GM23338 (cell line): ENCODE measurements around the gene LAMA4. TPM values are rescaled to one million over a fixed set of nuclear protein-coding genes. Genes with fewer than 3 reads are reported as not detected.

Experiments
- ATAC-seq: fragments of 200-7000 bp; cut with Tn5 transposase; 3 replicates; pipeline ENCODE4 v1.9.1; 2020
- DNase-seq: peaks from one replicate; pipeline ENCODE4 v3.0.0-alpha.2; 2015; ENCODE audit warnings: low spot score
- H2AFZ ChIP-seq: fragments of 200-600 bp; sonication (generic); 2 replicates; pipeline ENCODE4 v1.8.0; 2016; ENCODE audit warnings: antibody characterized with exemption, mild to moderate bottlenecking, moderate library complexity
- H3F3A ChIP-seq: fragments of 200-600 bp; sonication (generic); replicated peaks from 2 replicates; pipeline ENCODE4 v1.8.0; 2017; ENCODE audit warnings: antibody characterized with exemption, mixed run types, low read depth
- H3K27ac ChIP-seq: fragments of 200-600 bp; sonication (generic); 2 replicates; pipeline ENCODE4 v1.6.1; 2016; ENCODE audit warnings: low read depth
- H3K27me3 ChIP-seq: fragments of 200-600 bp; sonication (generic); 2 replicates; pipeline ENCODE4 v1.8.0; 2016; ENCODE audit warnings: mild to moderate bottlenecking, mixed run types, moderate library complexity; ENCODE audit not compliant: insufficient read depth
- H3K36me3 ChIP-seq: fragments of 200-600 bp; sonication (generic); 2 replicates; pipeline ENCODE4 v1.8.0; 2016; ENCODE audit warnings: mild to moderate bottlenecking; ENCODE audit not compliant: insufficient read depth
- H3K4me1 ChIP-seq: fragments of 200-600 bp; sonication (generic); 2 replicates; pipeline ENCODE4 v1.8.0; 2016; ENCODE audit warnings: mild to moderate bottlenecking, moderate library complexity; ENCODE audit not compliant: insufficient read depth
- H3K4me2 ChIP-seq: fragments of 200-600 bp; sonication (generic); 2 replicates; pipeline ENCODE4 v1.7.1; 2017; ENCODE audit warnings: mixed run types
- H3K4me3 ChIP-seq: fragments of 200-600 bp; sonication (generic); 2 replicates; pipeline ENCODE4 v1.6.1; 2016; ENCODE audit warnings: mixed run types
- H3K79me2 ChIP-seq: fragments of 200-600 bp; sonication (generic); replicated peaks from 2 replicates; pipeline ENCODE4 v1.8.0; 2017; ENCODE audit warnings: mild to moderate bottlenecking; ENCODE audit not compliant: insufficient read depth
- H3K9me2 ChIP-seq: fragments of 200-600 bp; sonication (generic); 2 replicates; pipeline ENCODE4 v1.8.0; 2017; ENCODE audit not compliant: insufficient read depth
- H4K20me1 ChIP-seq: fragments of 200-600 bp; sonication (generic); replicated peaks from 2 replicates; pipeline ENCODE4 v1.8.0; 2017; ENCODE audit warnings: mild to moderate bottlenecking; ENCODE audit not compliant: insufficient read depth
- H3K27ac Mint-ChIP-seq: 2 replicates; pipeline ENCODE4 v1.8.0; 2020; ENCODE audit warnings: inconsistent platforms, mild to moderate bottlenecking, moderate library complexity, mixed read lengths
- H3K27me3 Mint-ChIP-seq: 3 replicates; pipeline ENCODE4 v1.8.0; 2022; ENCODE audit warnings: low read depth, mild to moderate bottlenecking, moderate library complexity, mixed read lengths, inconsistent platforms; ENCODE audit not compliant: insufficient read depth, poor library complexity
- H3K36me3 Mint-ChIP-seq: 3 replicates; pipeline ENCODE4 v1.8.0; 2021; ENCODE audit warnings: low read depth, mild to moderate bottlenecking, inconsistent platforms, moderate library complexity, mixed read lengths
- H3K4me1 Mint-ChIP-seq: 3 replicates; pipeline ENCODE4 v1.8.0; 2020; ENCODE audit warnings: mild to moderate bottlenecking, inconsistent platforms, mixed read lengths
- H3K4me3 Mint-ChIP-seq: 3 replicates; pipeline ENCODE4 v1.8.0; 2021; ENCODE audit warnings: moderate library complexity, mild to moderate bottlenecking, inconsistent platforms, mixed read lengths
- H3K9me3 Mint-ChIP-seq: 3 replicates; pipeline ENCODE4 v1.8.0; 2020; ENCODE audit warnings: moderate library complexity, mild to moderate bottlenecking, inconsistent platforms, mixed read lengths
- EZH2 ChIP-seq: fragments of 200-600 bp; sonication (generic); IDR thresholded peaks from one replicate; pipeline ENCODE4 v1.8.0; 2017; ENCODE audit warnings: antibody characterized with exemption, mild to moderate bottlenecking, low read depth; ENCODE audit not compliant: unreplicated experiment
- EZH2phosphoT487 ChIP-seq: fragments of 200-600 bp; sonication (generic); IDR thresholded peaks from one replicate; pipeline ENCODE4 v1.8.1; 2018; ENCODE audit warnings: antibody characterized with exemption; ENCODE audit not compliant: unreplicated experiment
- NANOG ChIP-seq: IDR thresholded peaks from 2 replicates; pipeline ENCODE4 v1.6.1; 2016; ENCODE audit warnings: antibody characterized with exemption, borderline replicate concordance
- POLR2AphosphoS5 ChIP-seq: IDR thresholded peaks from 2 replicates; pipeline ENCODE4 v1.6.1; 2016; ENCODE audit warnings: antibody characterized with exemption, low read depth
- STAT1 ChIP-seq: IDR thresholded peaks from one replicate; pipeline ENCODE4 v1.6.1; 2016; ENCODE audit warnings: antibody characterized with exemption; ENCODE audit not compliant: unreplicated experiment
- polyA plus RNA-seq: library from polyadenylated mRNA; unstranded; fragments of >200 nt; fragmentation: Nextera tagmentation; extraction: Ambion mirVana; gene quantifications from 2 replicates; pipeline ENCODE4 v1.2.1, GENCODE V29; 2016
- total RNA-seq: library from RNA; depleted of rRNA; stranded (reverse); fragments of >200 nt; shearing (Covaris generic); gene quantifications from 2 replicates; pipeline ENCODE4 v1.2.3, GENCODE V29; 2014
- TF ChIP-seq, protein P1 (sequence below): IDR thresholded peaks from one replicate; pipeline ENCODE4 v1.6.1; 2018; ENCODE audit warnings: antibody characterized with exemption; ENCODE audit not compliant: unreplicated experiment

Gene LAMA4
- total and polyA plus RNA-seq, 2 experiments from 2014 or later = 1.7 to 2.8 TPM

DNA sequence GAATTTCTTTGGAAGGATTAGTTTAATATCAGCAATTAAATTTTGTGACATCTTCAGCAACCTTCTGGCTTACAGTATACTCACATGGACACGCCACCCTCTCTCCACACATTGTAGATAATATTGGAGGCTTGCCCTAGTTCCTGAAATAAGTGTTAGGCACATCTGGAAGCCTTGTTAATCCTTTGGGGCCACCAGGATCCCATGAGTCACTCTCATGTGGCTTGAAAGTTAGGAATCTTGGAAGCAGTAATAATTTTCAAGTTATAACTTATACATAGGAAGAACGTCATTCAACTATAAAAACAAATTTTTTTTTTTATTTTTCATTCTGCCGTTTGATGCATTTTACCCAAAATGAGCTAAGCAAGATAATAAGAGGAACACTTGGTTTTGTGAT, 20.5 kb downstream of the LAMA4 start:
- Histone ChIP-seq H3K79me2 (no peaks in the 10 kb centered on the region), H3K4me2 (no peak overlapping the region), H3K36me3 (no peaks in the 10 kb centered on the region), H2AFZ (no peak overlapping the region), H3K4me3 (no peak overlapping the region), H3K27ac (no peak overlapping the region), H4K20me1 (no peaks in the 10 kb centered on the region), H3K27me3 (no peaks in the 10 kb centered on the region), H3F3A (no peaks in the 10 kb centered on the region), H3K9me2 (peaks cover 13% of the 10 kb centered on the region; the same call in 1 of the 2 replicates), H3K4me1 (no peaks in the 10 kb centered on the region)
- no peaks in the 10 kb centered on the region for H3K36me3 Mint-ChIP-seq
- peaks cover under 1% of the 10 kb centered on the region; the same call in 1 of the 3 replicates for H3K4me1 Mint-ChIP-seq
- ATAC-seq (no peak), DNase-seq (no peak)
- no peak overlapping the region for H3K4me3 Mint-ChIP-seq
- TF ChIP-seq NANOG = no peak
- no peak for TF ChIP-seq EZH2phosphoT487
- TF ChIP-seq EZH2 = no peak
- TF ChIP-seq POLR2AphosphoS5 = no peak
- TF ChIP-seq, protein P1, sequence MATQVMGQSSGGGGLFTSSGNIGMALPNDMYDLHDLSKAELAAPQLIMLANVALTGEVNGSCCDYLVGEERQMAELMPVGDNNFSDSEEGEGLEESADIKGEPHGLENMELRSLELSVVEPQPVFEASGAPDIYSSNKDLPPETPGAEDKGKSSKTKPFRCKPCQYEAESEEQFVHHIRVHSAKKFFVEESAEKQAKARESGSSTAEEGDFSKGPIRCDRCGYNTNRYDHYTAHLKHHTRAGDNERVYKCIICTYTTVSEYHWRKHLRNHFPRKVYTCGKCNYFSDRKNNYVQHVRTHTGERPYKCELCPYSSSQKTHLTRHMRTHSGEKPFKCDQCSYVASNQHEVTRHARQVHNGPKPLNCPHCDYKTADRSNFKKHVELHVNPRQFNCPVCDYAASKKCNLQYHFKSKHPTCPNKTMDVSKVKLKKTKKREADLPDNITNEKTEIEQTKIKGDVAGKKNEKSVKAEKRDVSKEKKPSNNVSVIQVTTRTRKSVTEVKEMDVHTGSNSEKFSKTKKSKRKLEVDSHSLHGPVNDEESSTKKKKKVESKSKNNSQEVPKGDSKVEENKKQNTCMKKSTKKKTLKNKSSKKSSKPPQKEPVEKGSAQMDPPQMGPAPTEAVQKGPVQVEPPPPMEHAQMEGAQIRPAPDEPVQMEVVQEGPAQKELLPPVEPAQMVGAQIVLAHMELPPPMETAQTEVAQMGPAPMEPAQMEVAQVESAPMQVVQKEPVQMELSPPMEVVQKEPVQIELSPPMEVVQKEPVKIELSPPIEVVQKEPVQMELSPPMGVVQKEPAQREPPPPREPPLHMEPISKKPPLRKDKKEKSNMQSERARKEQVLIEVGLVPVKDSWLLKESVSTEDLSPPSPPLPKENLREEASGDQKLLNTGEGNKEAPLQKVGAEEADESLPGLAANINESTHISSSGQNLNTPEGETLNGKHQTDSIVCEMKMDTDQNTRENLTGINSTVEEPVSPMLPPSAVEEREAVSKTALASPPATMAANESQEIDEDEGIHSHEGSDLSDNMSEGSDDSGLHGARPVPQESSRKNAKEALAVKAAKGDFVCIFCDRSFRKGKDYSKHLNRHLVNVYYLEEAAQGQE = no peak
- H3K27me3 Mint-ChIP-seq = peaks cover 2% of the 10 kb centered on the region
- no peaks in the 10 kb centered on the region for H3K9me3 Mint-ChIP-seq
- H3K27ac Mint-ChIP-seq = no peak overlapping the region

DNA sequence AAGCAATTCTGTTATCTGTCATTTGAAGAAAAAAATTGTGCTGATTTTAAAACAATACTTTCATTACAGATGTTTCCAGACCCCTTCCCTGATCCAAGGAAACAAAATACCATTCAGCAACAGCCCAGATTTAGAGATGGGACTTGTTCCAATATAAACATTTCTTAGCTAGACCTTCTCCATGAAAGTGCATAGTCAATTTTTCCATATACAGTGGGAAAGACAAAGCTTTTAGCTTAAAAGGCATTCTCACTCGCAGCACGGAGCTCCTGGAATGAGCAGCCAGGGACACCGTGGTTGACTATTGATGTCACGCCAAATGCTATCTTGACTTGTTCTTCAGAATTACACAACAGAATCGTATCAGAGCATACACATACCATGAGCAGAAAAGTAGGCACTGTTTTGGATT, 21.5 kb downstream of the LAMA4 start:
- Mint-ChIP-seq H3K27me3 (peaks cover 2% of the 10 kb centered on the region), H3K4me3 (no peak overlapping the region), H3K9me3 (no peaks in the 10 kb centered on the region), H3K36me3 (no peaks in the 10 kb centered on the region), H3K27ac (no peak overlapping the region), H3K4me1 (peaks cover 5% of the 10 kb centered on the region)
- Histone ChIP-seq H2AFZ (no peak overlapping the region; the same call in 1 of the 2 replicates), H3K27ac (no peak overlapping the region), H3F3A (no peaks in the 10 kb centered on the region), H3K4me3 (no peak overlapping the region), H3K9me2 (peaks cover 16% of the 10 kb centered on the region; the same call in 1 of the 2 replicates), H3K79me2 (no peaks in the 10 kb centered on the region), H4K20me1 (no peaks in the 10 kb centered on the region), H3K27me3 (no peaks in the 10 kb centered on the region), H3K4me1 (no peaks in the 10 kb centered on the region), H3K4me2 (no peak overlapping the region), H3K36me3 (no peaks in the 10 kb centered on the region)
- TF ChIP-seq EZH2phosphoT487 (no peak), STAT1 (no peak)
- TF ChIP-seq, protein P1 = no peak
- no peak for ATAC-seq
- no peak for DNase-seq
